GM19043 (cell line): Measurements from ENCODE around the gene ADNP.
"Not testable (repeated sequence)": the region's sequence is repeated elsewhere in the genome, so short reads cannot be mapped to it uniquely, and the experiment has no call there.

ENCODE experiments used
- ATAC-seq: cut with Tn5 transposase; IDR thresholded peaks from one replicate; pipeline ENCODE4 v1.9.1; 2021; ENCODE audit warnings: low read depth; ENCODE audit not compliant: unreplicated experiment

Gene ADNP

GRCh38 chr20:50904067-50904570 lies 27.1 kb downstream of the ADNP start:
- no peak for ATAC-seq

- no peak for ATAC-seq
Measured at GRCh38 chr20:50903353-50904051, 27.7 kb downstream of the ADNP start.

GRCh38 chr20:50901301-50901700 lies 29.9 kb downstream of the ADNP start:
- no peak for ATAC-seq

DNA sequence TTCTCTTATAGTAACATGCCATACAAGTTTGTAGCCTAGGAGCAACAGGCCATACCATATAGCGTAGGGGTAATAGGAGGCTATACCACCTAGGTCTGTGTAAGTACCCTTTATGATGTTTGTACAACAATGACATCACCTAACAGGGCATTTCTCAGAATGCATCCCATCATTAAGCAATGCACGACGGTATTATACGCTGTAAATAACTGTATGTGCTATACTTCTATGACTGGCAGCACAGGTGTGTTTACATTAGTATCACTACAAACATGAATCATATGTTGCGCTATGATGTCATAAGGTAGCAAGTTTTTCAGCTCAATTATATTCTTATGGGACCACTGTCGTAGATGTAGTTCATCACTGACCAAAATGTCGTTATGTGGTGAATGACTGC lies 31.0 kb downstream of the ADNP start:
- ATAC-seq, result no peak

DNA sequence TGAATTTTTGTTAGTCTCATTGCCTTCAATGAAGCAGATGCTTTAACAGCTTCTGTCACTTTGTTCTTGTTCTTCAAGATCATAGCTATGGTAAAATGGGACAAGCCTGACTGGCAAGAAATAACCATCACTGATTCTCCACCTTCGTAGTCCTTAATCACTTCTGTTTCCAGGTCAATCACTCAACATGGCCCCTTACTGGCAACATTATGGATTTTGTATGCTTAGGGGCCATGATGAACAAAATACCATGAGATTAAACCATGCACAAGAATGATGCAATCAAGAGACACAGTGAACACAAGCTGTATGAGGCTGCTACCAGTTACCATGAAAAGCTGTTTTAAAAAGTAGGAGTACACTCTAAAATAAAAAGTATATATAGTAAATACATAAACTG lies 32.8 kb downstream of the ADNP start:
- ATAC-seq, result no peak

GRCh38 chr20:50895111-50895830 lies 36.0 kb downstream of the ADNP start:
- no peak for ATAC-seq

GRCh38 chr20:50893620-50894019 lies 37.6 kb downstream of the ADNP start:
- ATAC-seq, result no peak

DNA sequence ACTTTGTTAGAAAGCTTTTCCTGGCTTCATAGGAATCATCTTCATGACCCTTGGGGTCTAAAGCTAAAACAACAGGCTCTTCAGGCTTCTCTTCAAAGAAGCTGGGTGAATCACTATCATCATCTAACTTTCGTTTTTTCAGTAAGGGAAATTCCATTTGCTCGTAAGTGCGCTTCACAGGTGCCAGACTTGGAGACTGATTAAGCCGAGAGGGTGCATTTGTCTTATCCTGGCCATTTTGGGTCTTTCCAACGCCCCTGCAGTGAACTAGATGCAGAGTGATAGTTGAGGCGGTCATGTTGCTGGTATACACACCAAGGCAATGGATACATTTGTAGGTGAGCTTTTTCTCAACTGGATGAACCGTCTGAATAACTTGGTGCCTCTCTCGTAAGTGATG lies 38.8 kb downstream of the ADNP start:
- ATAC-seq, result no peak

GRCh38 chr20:50891138-50891537 lies 40.1 kb downstream of the ADNP start:
- ATAC-seq, result no peak

- ATAC-seq, result no peak
Measured at GRCh38 chr20:50887576-50887975, 43.7 kb downstream of the ADNP start.

- no peak for ATAC-seq
Measured at GRCh38 chr20:50886184-50886790, 45.0 kb downstream of the ADNP start.

GRCh38 chr20:50885781-50886180 lies 45.5 kb downstream of the ADNP start:
- no peak for ATAC-seq

GRCh38 chr20:50885068-50885467 lies 46.2 kb downstream of the ADNP start:
- ATAC-seq, result no peak

DNA sequence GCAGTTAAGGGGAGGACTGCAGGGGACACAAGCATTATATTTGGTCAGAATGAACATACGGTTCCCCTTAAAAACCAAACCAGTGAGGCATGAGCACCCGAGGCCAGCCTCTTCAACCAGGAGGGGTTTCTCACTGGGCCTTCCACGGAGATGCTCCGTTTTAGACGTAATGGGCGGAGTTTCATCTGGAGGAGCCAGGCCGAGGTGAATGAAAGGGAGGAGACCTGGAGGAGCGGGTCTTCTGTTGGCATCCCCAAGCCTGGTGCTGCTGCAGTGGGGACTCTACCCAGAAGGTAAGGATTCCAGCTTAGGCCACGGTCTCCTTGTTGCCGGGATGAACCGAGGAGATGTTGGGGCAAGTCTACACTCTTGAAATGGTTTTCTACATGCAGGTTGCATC lies 47.4 kb downstream of the ADNP start:
- no peak for ATAC-seq

DNA sequence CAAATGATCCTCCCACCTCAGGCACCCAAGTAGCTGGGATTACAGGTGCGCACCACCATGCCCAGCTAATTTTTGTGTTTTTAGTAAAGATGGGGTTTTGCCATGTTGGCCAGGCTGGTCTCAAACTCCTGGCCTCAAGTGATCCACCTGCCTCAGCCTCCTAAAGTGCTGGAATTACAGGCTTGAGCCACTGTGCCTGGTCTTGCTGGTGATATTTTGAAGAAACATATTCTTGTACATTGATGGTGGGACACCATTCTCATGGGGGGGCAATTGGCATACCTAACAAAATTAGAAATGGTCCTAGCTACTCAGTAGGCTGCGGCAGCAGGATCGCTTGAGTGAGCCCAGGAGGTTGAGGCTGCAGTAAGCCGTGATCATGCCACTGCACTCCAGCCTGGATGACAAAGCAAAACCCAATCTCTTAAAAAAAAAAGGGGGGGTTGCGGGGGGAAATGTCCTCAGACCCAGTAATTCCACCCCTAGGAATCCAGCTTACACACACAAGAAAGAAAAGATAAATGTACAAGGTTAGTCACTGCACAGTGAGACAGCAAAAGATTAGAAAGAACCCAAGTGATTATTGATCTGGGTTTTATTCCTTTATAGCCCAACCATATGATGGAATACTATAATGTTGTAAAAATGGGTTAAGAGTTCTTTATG lies 49.3 kb downstream of the ADNP start:
- ATAC-seq, result not testable (repeated sequence)

- no peak for ATAC-seq
Measured at GRCh38 chr20:50879649-50880550, 51.3 kb downstream of the ADNP start.

DNA sequence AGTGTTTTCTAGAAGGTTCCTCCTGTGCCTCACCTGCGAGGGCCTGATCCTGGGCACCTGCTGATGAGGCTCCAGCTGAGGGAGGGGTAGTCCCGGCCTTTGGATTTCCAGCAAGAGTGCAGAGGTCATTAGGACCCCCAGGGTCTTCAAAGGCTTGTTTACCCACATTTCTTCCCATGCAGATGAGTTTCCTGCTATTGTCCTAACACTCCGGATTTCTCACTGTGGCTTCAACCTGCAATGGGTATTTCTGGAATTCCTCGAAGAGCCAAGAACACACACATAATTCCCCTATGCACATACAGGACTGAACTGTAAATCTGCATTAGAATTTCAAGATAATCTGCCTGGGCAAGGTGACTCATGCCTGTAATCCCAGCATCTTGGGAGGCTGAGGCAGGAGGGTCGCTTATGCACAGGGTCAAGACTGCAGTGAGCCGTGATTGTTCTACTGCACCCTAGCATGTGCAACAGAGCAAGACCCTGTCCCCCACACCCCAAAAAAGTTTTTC lies 53.9 kb downstream of the ADNP start:
- ATAC-seq, result no peak

- no peak for ATAC-seq
Measured at GRCh38 chr20:50876816-50877215, 54.4 kb downstream of the ADNP start.

DNA sequence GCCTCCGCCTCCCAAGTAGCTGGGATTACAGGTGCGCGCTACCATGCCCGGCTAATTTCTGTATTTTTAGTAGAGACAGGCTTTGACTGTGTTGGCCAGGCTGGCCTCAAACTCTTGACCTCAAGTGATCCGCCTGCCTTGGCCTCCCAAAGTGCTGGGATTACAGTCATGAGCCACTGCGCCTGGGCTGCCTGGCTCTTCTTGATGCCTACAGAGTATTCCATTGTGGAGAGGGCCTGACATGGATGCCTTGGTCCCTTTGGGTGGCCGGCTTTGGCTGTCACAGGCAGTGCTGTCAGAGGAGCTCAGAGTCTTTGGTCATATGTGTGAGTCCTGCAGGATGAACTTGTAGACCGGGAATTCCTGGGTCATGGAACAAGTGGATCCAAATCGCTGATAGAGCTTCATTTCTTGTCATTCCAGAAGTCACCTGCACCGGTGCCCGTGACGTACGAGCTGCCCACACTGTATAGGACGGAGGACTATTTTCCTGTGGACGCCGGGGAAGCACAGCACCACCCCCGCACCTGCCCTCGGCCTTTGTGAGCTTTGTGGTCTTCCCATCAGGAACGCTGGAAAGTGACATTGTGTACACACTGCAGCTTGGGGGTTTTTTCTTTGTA lies 55.1 kb downstream of the ADNP start:
- ATAC-seq, result no peak
